ENCODE measurements around the gene C18orf32. TPM values are rescaled to one million over a fixed set of nuclear protein-coding genes. Genes with fewer than 3 reads are reported as not detected.
"Not testable (repeated sequence)": the region's sequence is repeated elsewhere in the genome, so short reads cannot be mapped to it uniquely, and the experiment has no call there.

The C18orf32 gene
- total RNA-seq, 1 donor from 2014 or later: 81.9 TPM

- DNase-seq (ENCODE audit: low spot score): no peak
Observed at GRCh38 chr18:49500201-49500921, 13.3 kb upstream of the C18orf32 start.

GRCh38 chr18:49499046-49499637 lies 12.1 kb upstream of the C18orf32 start:
- no peak for DNase-seq (ENCODE audit: low spot score)

- DNase-seq (ENCODE audit: low spot score): no peak
Observed at GRCh38 chr18:49495480-49495879, 8.4 kb upstream of the C18orf32 start.

- DNase-seq (ENCODE audit: low spot score): no peak
Observed at GRCh38 chr18:49495076-49495475, 8.0 kb upstream of the C18orf32 start.

GRCh38 chr18:49494660-49495059 lies 7.6 kb upstream of the C18orf32 start:
- no peak for DNase-seq (ENCODE audit: low spot score)

- no peak for DNase-seq (ENCODE audit: low spot score)
Observed at GRCh38 chr18:49492694-49493033, 5.6 kb upstream of the C18orf32 start.

GRCh38 chr18:49491857-49492693 lies 5.0 kb upstream of the C18orf32 start, which contains the start of gene RPL17:
RPL17 (minus strand) TSS chr18:49492465.
- DNase-seq (ENCODE audit: low spot score): peak; percentile 97

GRCh38 chr18:49491534-49491856 lies 4.5 kb upstream of the C18orf32 start:
- DNase-seq (ENCODE audit: low spot score): no peak

GRCh38 chr18:49490246-49490762 lies 3.3 kb upstream of the C18orf32 start:
- DNase-seq (ENCODE audit: low spot score): no peak

- DNase-seq (ENCODE audit: low spot score): no peak
Observed at GRCh38 chr18:49487711-49488310, 777 bp upstream of the C18orf32 start.

- no peak for DNase-seq (ENCODE audit: low spot score)
Observed at GRCh38 chr18:49486606-49486952, 455 bp downstream of the C18orf32 start.

- no peak for DNase-seq (ENCODE audit: low spot score)
Observed at GRCh38 chr18:49486134-49486533, 900 bp downstream of the C18orf32 start.

GRCh38 chr18:49483198-49483597 lies 3.8 kb downstream of the C18orf32 start:
- no peak for DNase-seq (ENCODE audit: low spot score)

GRCh38 chr18:49481907-49482306 lies 5.1 kb downstream of the C18orf32 start:
- no peak for DNase-seq (ENCODE audit: low spot score)

GRCh38 chr18:49481317-49481716 lies 5.7 kb downstream of the C18orf32 start:
- DNase-seq (ENCODE audit: low spot score): no peak

- no peak for DNase-seq (ENCODE audit: low spot score)
Observed at GRCh38 chr18:49479381-49480137, 7.5 kb downstream of the C18orf32 start.

- DNase-seq (ENCODE audit: low spot score): peak; percentile 10
Observed at GRCh38 chr18:49476664-49477411, 10.2 kb downstream of the C18orf32 start.

GRCh38 chr18:49474935-49475334 lies 12.1 kb downstream of the C18orf32 start:
- DNase-seq (ENCODE audit: low spot score): not testable (repeated sequence)

GRCh38 chr18:49473721-49474120 lies 13.3 kb downstream of the C18orf32 start:
- no peak for DNase-seq (ENCODE audit: low spot score)

GRCh38 chr18:49472459-49472858 lies 14.6 kb downstream of the C18orf32 start:
- no peak for DNase-seq (ENCODE audit: low spot score)

- no peak for DNase-seq (ENCODE audit: low spot score)
Observed at GRCh38 chr18:49471532-49471931, 15.5 kb downstream of the C18orf32 start.
